Measurements from ENCODE around the gene CTCF. TPM values are rescaled to one million over a fixed set of nuclear protein-coding genes. Genes with fewer than 3 reads are reported as not detected.

CTCF gene
- total and polyA plus RNA-seq, 4 donors = 10.1 to 35.3 (median 15.5) TPM

DNA sequence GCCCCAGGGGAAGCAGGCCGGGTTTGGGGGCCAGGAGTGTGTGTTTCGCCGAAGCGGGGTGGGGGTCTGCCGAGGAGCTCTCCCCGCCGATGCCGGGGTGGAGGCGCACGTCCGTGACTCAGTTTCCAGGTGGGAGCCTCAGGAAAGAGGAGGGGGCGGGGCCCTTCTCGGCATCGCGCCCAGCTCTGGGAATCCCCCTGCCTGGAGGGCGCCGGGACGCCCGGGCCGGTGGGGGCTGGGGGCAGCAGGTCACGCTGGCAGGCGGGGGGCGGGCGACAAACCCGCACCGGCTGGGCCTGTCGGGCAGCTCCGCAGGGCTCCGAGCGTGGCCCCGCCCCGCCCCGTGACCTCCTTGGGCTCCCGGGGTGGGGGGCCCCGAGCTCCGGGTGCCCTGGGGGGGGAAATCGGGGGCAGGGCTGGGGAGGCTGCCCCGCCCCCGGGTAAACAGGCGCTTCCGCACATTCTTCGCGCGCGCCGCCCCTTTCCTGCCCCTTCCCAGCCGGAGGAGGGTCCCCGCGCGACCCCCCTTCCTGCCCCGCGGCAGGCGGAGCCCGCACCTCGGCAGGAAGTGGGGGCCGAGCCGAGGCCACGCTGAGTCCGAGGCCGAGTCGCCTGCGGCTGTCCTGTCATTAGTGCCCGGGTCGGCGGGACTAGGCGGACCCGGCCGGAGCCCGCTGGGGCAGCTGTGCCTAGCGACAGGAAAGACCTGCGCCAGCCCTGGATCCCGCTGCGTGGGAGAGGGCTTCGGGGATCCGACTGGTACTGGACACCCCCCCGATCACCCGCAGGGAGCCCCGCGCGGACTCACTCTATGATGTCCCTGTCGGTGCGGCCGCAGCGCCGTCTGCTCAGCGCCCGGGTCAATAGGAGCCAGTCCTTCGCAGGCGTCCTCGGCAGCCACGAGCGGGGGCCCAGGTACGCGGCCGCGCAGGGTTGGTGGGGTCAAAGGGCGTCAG is 24.4 kb upstream of the CTCF start:
- Histone ChIP-seq H3K36me3 (ENCODE audit: control insufficient read depth in 4 of 4, insufficient read depth in 3 of 4, low read depth in 1 of 4, low read length in 3 of 4) (peaks cover 6 to 21% (median 9%) of the 10 kb centered on the region in 4 donors), H3K4me1 (ENCODE audit: control insufficient read depth in 4 of 4, insufficient read depth in 4 of 4, low read length in 3 of 4) (peaks cover 2 to 24% (median 17%) of the 10 kb centered on the region in 4 donors), H3K4me3 (ENCODE audit: low read depth in 1 of 3, low read length in 3 of 3) (peak overlapping the region; percentile 44 to 64 (median 49)), H3K27me3 (ENCODE audit: control insufficient read depth in 4 of 4, insufficient read depth in 4 of 4, low read length in 3 of 4) (no peaks in the 10 kb centered on the region), H3K27ac (ENCODE audit: low read depth in 1 of 2, low read length in 2 of 2) (peak overlapping the region; percentile 75 to 77), H3K9me3 (ENCODE audit: control insufficient read depth in 4 of 4, low read length in 3 of 4) (no peaks in the 10 kb centered on the region), H3K9ac (ENCODE audit: low read depth in 1 of 2, low read length in 2 of 2) (peak overlapping the region in 1 of 2 donors; percentile 17)
- WGBS = 1% methylated on average over 97 of the region's 97 CpGs
- peak; percentile 54 for DNase-seq (ENCODE audit: low spot score)
- TF ChIP-seq REST (IDR thresholded peaks at IDR 0.05) = peak; percentile 50
- TF ChIP-seq, protein P1, sequence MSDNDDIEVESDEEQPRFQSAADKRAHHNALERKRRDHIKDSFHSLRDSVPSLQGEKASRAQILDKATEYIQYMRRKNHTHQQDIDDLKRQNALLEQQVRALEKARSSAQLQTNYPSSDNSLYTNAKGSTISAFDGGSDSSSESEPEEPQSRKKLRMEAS (IDR thresholded peaks at IDR 0.05) = no peak

DNA sequence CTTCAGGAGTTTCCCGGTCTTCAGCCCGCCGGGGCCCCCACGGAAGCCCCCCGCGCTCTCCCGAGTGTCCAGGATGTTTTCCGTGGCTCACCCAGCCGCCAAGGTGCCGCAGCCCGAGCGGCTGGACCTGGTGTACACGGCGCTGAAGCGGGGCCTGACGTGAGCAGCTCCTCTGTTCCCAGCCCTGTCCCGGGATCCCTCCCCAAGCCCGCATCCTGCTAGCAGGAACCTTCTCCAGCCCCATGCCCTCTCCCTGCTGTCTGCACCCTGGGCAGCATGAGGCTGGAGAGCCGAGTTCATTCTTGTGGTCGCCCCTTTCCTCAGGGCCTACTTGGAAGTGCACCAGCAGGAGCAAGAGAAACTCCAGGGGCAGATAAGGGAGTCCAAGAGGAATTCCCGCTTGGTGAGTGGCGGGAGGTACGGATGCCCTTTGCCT is 23.6 kb upstream of the CTCF start:
- TF ChIP-seq SP1 (IDR thresholded peaks at IDR 0.05) (no peak), JUND (IDR thresholded peaks at IDR 0.05) (no peak), FOXA1 (IDR thresholded peaks at IDR 0.05) (no peak), EGR1 (IDR thresholded peaks at IDR 0.05; ENCODE audit: low read depth in 2 of 2) (no peak)
- peaks cover 6 to 29% (median 9%) of the 10 kb centered on the region in 4 donors for H3K36me3 ChIP-seq (ENCODE audit: control insufficient read depth in 4 of 4, insufficient read depth in 3 of 4, low read depth in 1 of 4, low read length in 3 of 4)
- H3K9ac ChIP-seq (ENCODE audit: low read depth in 1 of 2, low read length in 2 of 2) = no peak overlapping the region
- H3K27me3 ChIP-seq (ENCODE audit: control insufficient read depth in 4 of 4, insufficient read depth in 4 of 4, low read length in 3 of 4) = no peaks in the 10 kb centered on the region
- no peak for DNase-seq (ENCODE audit: low spot score)
- H3K9me3 ChIP-seq (ENCODE audit: control insufficient read depth in 4 of 4, low read length in 3 of 4) = no peaks in the 10 kb centered on the region
- WGBS = 57% methylated on average over 23 of the region's 23 CpGs
- peak overlapping the region in 1 of 3 donors; percentile 64 for H3K4me3 ChIP-seq (ENCODE audit: low read depth in 1 of 3, low read length in 3 of 3)
- H3K27ac ChIP-seq (ENCODE audit: low read depth in 1 of 2, low read length in 2 of 2) = no peak overlapping the region
- H3K4me1 ChIP-seq (ENCODE audit: control insufficient read depth in 4 of 4, insufficient read depth in 4 of 4, low read length in 3 of 4) = peaks cover 2 to 24% (median 17%) of the 10 kb centered on the region in 4 donors

DNA sequence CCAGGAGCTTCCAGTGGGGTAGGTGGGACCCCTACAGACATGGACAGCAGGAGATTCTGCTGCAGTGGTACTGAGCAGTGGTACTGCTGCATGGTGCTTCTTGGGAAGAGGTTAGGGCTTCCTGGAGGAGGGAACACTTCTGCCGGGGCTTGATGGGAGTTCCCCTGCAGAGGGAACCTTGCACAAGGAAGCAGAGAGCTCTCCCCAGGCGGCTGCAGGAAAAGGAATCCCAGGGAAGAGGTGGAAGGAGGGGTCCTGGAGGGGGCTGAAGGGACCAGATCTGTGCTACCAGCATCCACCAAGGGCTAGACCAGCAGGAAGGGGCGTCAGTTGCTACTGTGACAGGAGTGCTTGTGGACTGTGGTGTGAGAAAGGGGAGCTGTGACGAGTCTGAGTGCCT is 23.1 kb upstream of the CTCF start:
- H3K4me3 ChIP-seq (ENCODE audit: low read depth in 1 of 3, low read length in 3 of 3) = no peak overlapping the region
- WGBS = 70% methylated on average over 4 of the region's 4 CpGs
- no peak for DNase-seq (ENCODE audit: low spot score)

More for the DNA sequence above, 23.1 kb upstream of the CTCF start:
- Histone ChIP-seq H3K27ac (ENCODE audit: low read depth in 1 of 2, low read length in 2 of 2) (no peak overlapping the region), H3K4me1 (ENCODE audit: control insufficient read depth in 4 of 4, insufficient read depth in 4 of 4, low read length in 3 of 4) (peaks cover 2 to 29% (median 18%) of the 10 kb centered on the region in 4 donors), H3K27me3 (ENCODE audit: control insufficient read depth in 4 of 4, insufficient read depth in 4 of 4, low read length in 3 of 4) (no peaks in the 10 kb centered on the region), H3K9me3 (ENCODE audit: control insufficient read depth in 4 of 4, low read length in 3 of 4) (no peaks in the 10 kb centered on the region), H3K9ac (ENCODE audit: low read depth in 1 of 2, low read length in 2 of 2) (no peak overlapping the region), H3K36me3 (ENCODE audit: control insufficient read depth in 4 of 4, insufficient read depth in 3 of 4, low read depth in 1 of 4, low read length in 3 of 4) (peaks cover 6 to 32% (median 10%) of the 10 kb centered on the region in 4 donors)
- TF ChIP-seq REST (IDR thresholded peaks at IDR 0.05) (no peak), RAD21 (IDR thresholded peaks at IDR 0.05) (no peak)
